ENCODE data around the gene CHCHD3.

CHCHD3 gene

GRCh38 chr7:132838313-132838712 lies 243.6 kb downstream of the CHCHD3 start:
- no peak overlapping the region for H3K9ac ChIP-seq (ENCODE audit: low read length)
- no peaks in the 10 kb centered on the region for H3K36me3 ChIP-seq (ENCODE audit: control insufficient read depth, insufficient read depth, low read length)
- H3K4me1 ChIP-seq (ENCODE audit: control insufficient read depth, insufficient read depth, low read length): no peaks in the 10 kb centered on the region
- H3K4me3 ChIP-seq (ENCODE audit: low read length): no peak overlapping the region
- H3K9me3 ChIP-seq (ENCODE audit: control insufficient read depth, low read length): no peaks in the 10 kb centered on the region
- no peaks in the 10 kb centered on the region for H3K27me3 ChIP-seq (ENCODE audit: control insufficient read depth, insufficient read depth, low read length)

DNA sequence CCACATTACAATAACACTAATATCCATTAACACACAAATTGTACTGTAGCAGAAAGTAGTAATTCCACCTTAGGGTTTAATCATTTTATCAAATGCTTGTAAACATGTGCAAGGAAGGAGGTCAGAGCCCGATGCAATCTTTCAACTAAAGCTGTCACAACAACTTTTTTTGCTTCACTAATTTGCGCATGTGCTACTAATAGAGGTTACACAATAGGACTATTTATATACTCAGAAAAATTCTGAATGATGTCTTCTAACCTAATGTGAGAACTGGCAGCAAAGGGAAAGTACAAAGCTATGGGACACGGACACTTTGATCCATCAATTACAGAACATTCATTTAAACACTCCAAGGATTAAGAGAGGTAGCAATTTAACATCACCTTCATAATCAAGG lies 244.4 kb downstream of the CHCHD3 start:
- H3K9ac ChIP-seq (ENCODE audit: low read length): no peak overlapping the region
- H3K27me3 ChIP-seq (ENCODE audit: control insufficient read depth, insufficient read depth, low read length): no peaks in the 10 kb centered on the region

DNA sequence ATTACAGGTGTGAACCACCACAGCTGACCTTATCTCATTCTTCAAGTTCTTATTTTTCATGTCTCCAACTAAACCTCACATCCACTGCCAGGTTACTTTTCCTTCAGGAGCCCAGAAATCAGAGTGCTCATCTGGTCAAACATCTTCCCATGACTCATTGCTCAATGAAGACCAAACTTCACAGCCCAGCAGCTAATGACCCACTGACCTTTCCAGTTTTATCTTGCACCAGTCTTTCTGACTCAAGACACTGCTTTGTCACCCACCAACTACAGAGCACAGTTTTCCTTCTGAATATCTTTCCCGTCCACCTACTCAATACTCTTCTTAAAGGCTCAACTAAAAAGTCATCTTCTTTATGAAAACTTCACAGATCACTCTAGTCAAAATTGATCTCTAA lies 245.1 kb downstream of the CHCHD3 start:
- Histone ChIP-seq H3K4me3 (ENCODE audit: low read length) (no peak overlapping the region), H3K27me3 (ENCODE audit: control insufficient read depth, insufficient read depth, low read length) (no peaks in the 10 kb centered on the region), H3K9ac (ENCODE audit: low read length) (no peak overlapping the region), H3K9me3 (ENCODE audit: control insufficient read depth, low read length) (no peaks in the 10 kb centered on the region), H3K36me3 (ENCODE audit: control insufficient read depth, insufficient read depth, low read length) (no peaks in the 10 kb centered on the region), H3K4me1 (ENCODE audit: control insufficient read depth, insufficient read depth, low read length) (no peaks in the 10 kb centered on the region)

More for the DNA sequence above, 244.4 kb downstream of the CHCHD3 start:
- H3K4me3 ChIP-seq (ENCODE audit: low read length): no peak overlapping the region
- no peaks in the 10 kb centered on the region for H3K4me1 ChIP-seq (ENCODE audit: control insufficient read depth, insufficient read depth, low read length)
- H3K36me3 ChIP-seq (ENCODE audit: control insufficient read depth, insufficient read depth, low read length): no peaks in the 10 kb centered on the region
- H3K9me3 ChIP-seq (ENCODE audit: control insufficient read depth, low read length): no peaks in the 10 kb centered on the region

DNA sequence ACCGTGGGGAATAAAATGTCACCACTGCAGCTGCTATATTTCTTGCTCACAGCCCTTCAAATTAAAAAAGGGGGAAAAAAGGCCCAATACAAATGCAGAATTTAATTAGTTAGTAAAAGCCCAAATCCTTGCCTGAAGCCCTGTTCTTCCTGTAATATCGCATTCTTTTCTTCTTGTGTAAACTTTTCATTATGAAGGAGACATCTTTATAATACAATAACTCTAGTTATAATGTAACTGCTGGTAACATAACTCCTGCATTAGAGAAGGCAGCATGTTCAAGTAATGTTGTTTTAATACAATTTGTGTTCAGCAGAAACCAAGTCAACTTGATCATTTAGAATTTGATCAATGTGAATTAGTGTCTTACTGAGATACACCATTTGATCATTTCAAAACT lies 250.9 kb downstream of the CHCHD3 start:
- H3K36me3 ChIP-seq (ENCODE audit: control insufficient read depth, insufficient read depth, low read length): no peaks in the 10 kb centered on the region
- no peak overlapping the region for H3K4me3 ChIP-seq (ENCODE audit: low read length)
- no peaks in the 10 kb centered on the region for H3K27me3 ChIP-seq (ENCODE audit: control insufficient read depth, insufficient read depth, low read length)
- no peaks in the 10 kb centered on the region for H3K9me3 ChIP-seq (ENCODE audit: control insufficient read depth, low read length)
- H3K9ac ChIP-seq (ENCODE audit: low read length): no peak overlapping the region
- no peaks in the 10 kb centered on the region for H3K4me1 ChIP-seq (ENCODE audit: control insufficient read depth, insufficient read depth, low read length)

DNA sequence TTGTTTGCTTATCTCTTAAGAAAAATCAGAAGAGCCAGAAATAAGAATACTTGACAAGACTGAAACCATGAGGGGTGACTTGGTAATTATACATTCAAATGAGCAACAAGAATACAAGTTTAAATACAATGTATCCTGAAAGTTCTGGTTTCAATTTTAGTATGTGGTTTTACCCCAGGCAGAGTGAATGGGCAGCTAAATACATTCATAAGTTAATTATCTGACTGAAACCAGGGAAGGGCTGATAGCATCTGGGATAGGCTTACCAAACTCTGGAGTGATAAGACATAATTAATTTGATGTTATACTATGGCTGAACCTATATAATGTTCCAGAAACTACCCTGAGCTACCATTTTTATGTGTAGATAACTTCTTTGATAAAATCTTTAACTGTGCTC lies 253.4 kb downstream of the CHCHD3 start:
- no peaks in the 10 kb centered on the region for H3K27me3 ChIP-seq (ENCODE audit: control insufficient read depth, insufficient read depth, low read length)
- H3K9ac ChIP-seq (ENCODE audit: low read length): no peak overlapping the region
- H3K4me3 ChIP-seq (ENCODE audit: low read length): no peak overlapping the region
- no peaks in the 10 kb centered on the region for H3K9me3 ChIP-seq (ENCODE audit: control insufficient read depth, low read length)
- no peaks in the 10 kb centered on the region for H3K4me1 ChIP-seq (ENCODE audit: control insufficient read depth, insufficient read depth, low read length)
- no peaks in the 10 kb centered on the region for H3K36me3 ChIP-seq (ENCODE audit: control insufficient read depth, insufficient read depth, low read length)

DNA sequence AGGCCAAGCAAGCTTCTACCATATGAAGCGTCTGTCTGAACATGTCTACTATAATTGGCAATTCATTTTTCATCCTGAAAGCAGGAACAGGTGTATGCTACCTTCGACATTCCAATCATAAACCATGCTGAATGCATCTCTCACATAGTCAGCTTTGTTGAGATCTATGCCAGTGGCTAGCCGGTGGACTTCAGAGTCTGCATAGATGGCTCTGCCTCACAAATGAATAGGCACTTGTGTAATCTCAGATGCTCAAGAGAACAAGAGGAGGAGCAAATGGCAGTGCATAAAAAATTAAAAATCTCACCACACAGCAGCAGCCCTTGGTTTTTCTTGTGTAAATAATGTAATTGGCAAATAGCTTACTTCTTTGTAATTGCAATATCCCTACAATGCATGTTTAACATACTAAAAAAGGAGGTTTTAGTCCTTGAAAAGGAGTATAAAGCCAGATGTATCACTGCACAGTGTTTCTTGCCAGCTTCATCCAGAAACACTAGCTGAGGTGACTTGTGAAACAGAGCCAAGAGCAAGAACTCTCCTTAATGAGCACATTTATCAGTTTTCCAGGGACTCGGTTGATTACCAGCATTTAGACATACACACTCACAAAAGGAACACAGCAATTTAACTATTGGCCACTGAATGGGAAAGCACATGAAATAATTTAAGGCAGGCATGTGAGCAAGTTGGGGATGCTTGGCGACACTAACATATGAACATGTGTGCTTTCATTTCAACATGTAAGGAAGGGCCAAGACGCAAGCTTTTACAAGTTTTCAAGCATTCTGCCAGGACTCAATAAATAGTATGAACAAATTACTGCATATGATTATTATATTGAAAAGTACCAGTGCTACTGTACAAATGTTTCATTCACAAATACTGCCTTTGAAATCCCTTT lies 255.7 kb downstream of the CHCHD3 start:
- H3K9ac ChIP-seq (ENCODE audit: low read length): no peak overlapping the region
- no peaks in the 10 kb centered on the region for H3K4me1 ChIP-seq (ENCODE audit: control insufficient read depth, insufficient read depth, low read length)
- no peak overlapping the region for H3K4me3 ChIP-seq (ENCODE audit: low read length)
- H3K9me3 ChIP-seq (ENCODE audit: control insufficient read depth, low read length): no peaks in the 10 kb centered on the region
- H3K36me3 ChIP-seq (ENCODE audit: control insufficient read depth, insufficient read depth, low read length): no peaks in the 10 kb centered on the region
- H3K27me3 ChIP-seq (ENCODE audit: control insufficient read depth, insufficient read depth, low read length): no peaks in the 10 kb centered on the region

- Histone ChIP-seq H3K27me3 (ENCODE audit: control insufficient read depth, insufficient read depth, low read length) (no peaks in the 10 kb centered on the region), H3K9me3 (ENCODE audit: control insufficient read depth, low read length) (no peaks in the 10 kb centered on the region), H3K4me1 (ENCODE audit: control insufficient read depth, insufficient read depth, low read length) (no peaks in the 10 kb centered on the region), H3K4me3 (ENCODE audit: low read length) (no peak overlapping the region), H3K9ac (ENCODE audit: low read length) (no peak overlapping the region), H3K36me3 (ENCODE audit: control insufficient read depth, insufficient read depth, low read length) (no peaks in the 10 kb centered on the region)
Measured at GRCh38 chr7:132825222-132825621, 256.7 kb downstream of the CHCHD3 start.

- H3K9me3 ChIP-seq (ENCODE audit: control insufficient read depth, low read length): no peaks in the 10 kb centered on the region
- no peaks in the 10 kb centered on the region for H3K4me1 ChIP-seq (ENCODE audit: control insufficient read depth, insufficient read depth, low read length)
- H3K4me3 ChIP-seq (ENCODE audit: low read length): no peak overlapping the region
- H3K9ac ChIP-seq (ENCODE audit: low read length): no peak overlapping the region
- H3K27me3 ChIP-seq (ENCODE audit: control insufficient read depth, insufficient read depth, low read length): no peaks in the 10 kb centered on the region
- no peaks in the 10 kb centered on the region for H3K36me3 ChIP-seq (ENCODE audit: control insufficient read depth, insufficient read depth, low read length)
Measured at GRCh38 chr7:132819648-132820047, 262.2 kb downstream of the CHCHD3 start.

GRCh38 chr7:132817949-132818348 lies 263.9 kb downstream of the CHCHD3 start:
- Histone ChIP-seq H3K36me3 (ENCODE audit: control insufficient read depth, insufficient read depth, low read length) (no peaks in the 10 kb centered on the region), H3K9ac (ENCODE audit: low read length) (no peak overlapping the region), H3K4me3 (ENCODE audit: low read length) (no peak overlapping the region), H3K9me3 (ENCODE audit: control insufficient read depth, low read length) (no peaks in the 10 kb centered on the region), H3K27me3 (ENCODE audit: control insufficient read depth, insufficient read depth, low read length) (no peaks in the 10 kb centered on the region), H3K4me1 (ENCODE audit: control insufficient read depth, insufficient read depth, low read length) (no peaks in the 10 kb centered on the region)

DNA sequence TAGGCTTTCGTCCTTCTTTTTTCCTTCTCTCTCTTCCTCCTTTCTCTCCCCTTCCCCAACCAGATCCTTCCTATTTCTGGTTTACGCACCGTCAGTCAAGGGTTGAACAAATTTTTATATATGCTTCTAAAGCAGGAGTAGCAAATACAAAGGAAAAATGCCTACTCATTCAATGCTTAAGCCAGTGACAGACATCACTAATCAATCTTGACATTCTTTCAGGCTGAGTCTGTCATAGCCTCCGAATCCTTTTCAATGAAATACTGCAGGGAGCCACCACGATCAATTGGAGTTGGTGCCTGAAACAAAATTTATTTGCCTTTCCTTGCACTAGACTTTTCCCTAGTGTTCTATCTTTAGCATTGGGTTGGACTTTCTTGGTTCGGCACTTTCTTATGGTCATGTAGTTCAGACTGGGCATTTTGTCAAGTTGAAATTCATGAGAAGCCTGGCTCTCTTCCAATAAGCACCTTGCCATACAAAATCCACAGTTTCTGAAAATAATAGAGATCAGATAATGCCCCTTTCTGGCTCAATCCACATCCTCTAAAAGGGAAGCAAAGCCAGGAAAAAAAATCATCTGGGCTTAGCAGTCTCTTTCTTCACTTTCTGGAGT lies 266.1 kb downstream of the CHCHD3 start:
- no peaks in the 10 kb centered on the region for H3K36me3 ChIP-seq (ENCODE audit: control insufficient read depth, insufficient read depth, low read length)
- no peaks in the 10 kb centered on the region for H3K9me3 ChIP-seq (ENCODE audit: control insufficient read depth, low read length)
- H3K27me3 ChIP-seq (ENCODE audit: control insufficient read depth, insufficient read depth, low read length): no peaks in the 10 kb centered on the region
- H3K9ac ChIP-seq (ENCODE audit: low read length): no peak overlapping the region
- H3K4me1 ChIP-seq (ENCODE audit: control insufficient read depth, insufficient read depth, low read length): no peaks in the 10 kb centered on the region
- H3K4me3 ChIP-seq (ENCODE audit: low read length): no peak overlapping the region

GRCh38 chr7:132815130-132815529 lies 266.8 kb downstream of the CHCHD3 start:
- Histone ChIP-seq H3K4me3 (ENCODE audit: low read length) (no peak overlapping the region), H3K9ac (ENCODE audit: low read length) (no peak overlapping the region), H3K27me3 (ENCODE audit: control insufficient read depth, insufficient read depth, low read length) (no peaks in the 10 kb centered on the region), H3K9me3 (ENCODE audit: control insufficient read depth, low read length) (no peaks in the 10 kb centered on the region), H3K36me3 (ENCODE audit: control insufficient read depth, insufficient read depth, low read length) (no peaks in the 10 kb centered on the region), H3K4me1 (ENCODE audit: control insufficient read depth, insufficient read depth, low read length) (no peaks in the 10 kb centered on the region)

DNA sequence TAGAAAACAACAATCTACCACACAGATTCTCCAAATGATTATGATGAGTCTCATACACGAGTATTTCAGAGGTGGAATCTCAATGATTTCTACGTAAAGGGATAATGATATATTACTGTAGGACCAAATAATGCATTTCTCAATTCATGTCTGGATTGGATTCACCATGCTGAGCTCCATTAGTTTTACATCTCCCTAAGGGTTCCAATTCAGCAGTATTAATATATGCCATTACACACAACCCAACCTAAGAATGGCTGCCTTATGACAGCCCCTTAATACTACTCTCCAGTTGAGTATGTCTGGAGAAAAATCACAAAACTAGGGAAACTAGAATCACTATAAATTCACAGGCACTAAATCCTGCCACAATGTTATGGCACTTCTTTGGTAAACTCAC lies 271.3 kb downstream of the CHCHD3 start:
- H3K27me3 ChIP-seq (ENCODE audit: control insufficient read depth, insufficient read depth, low read length): no peaks in the 10 kb centered on the region
- H3K4me3 ChIP-seq (ENCODE audit: low read length): no peak overlapping the region
- H3K9ac ChIP-seq (ENCODE audit: low read length): no peak overlapping the region
- no peaks in the 10 kb centered on the region for H3K36me3 ChIP-seq (ENCODE audit: control insufficient read depth, insufficient read depth, low read length)
- H3K4me1 ChIP-seq (ENCODE audit: control insufficient read depth, insufficient read depth, low read length): no peaks in the 10 kb centered on the region
- no peaks in the 10 kb centered on the region for H3K9me3 ChIP-seq (ENCODE audit: control insufficient read depth, low read length)

All from mucosa of stomach (tissue), 1 donor.